AG04450 (cell line): Measurements from ENCODE around the gene HAL. TPM values are rescaled to one million over a fixed set of nuclear protein-coding genes. Genes with fewer than 3 reads are reported as not detected.

Experiments
- CTCF ChIA-PET: fragments of 300-600, 350-600 bp; formaldehyde crosslinking; extraction: SDS; loops from one replicate; lab custom pipeline; 2022; ENCODE audit warnings: antibody characterized with exemption, inconsistent platforms; lab: Charles Lee
- POLR2A ChIA-PET: fragments of 350-600 bp; formaldehyde crosslinking; extraction: SDS; loops from one replicate; lab custom pipeline; 2021; ENCODE audit warnings: antibody characterized with exemption, inconsistent platforms; lab: Yijun Ruan, JAX
- DNase-seq: peaks from one replicate; pipeline ENCODE4 v3.0.0-alpha.2; 2011; ENCODE audit warnings: low read depth, low spot score
- H3K27ac ChIP-seq: one replicate; pipeline ENCODE4 v1.5.1; 2012; ENCODE audit warnings: low read depth, low read length, control low read depth
- H3K27me3 ChIP-seq: one replicate; pipeline ENCODE4 v1.6.0; 2012; ENCODE audit warnings: low read length; ENCODE audit not compliant: control insufficient read depth, insufficient read depth
- H3K4me3 ChIP-seq: 2 replicates; pipeline ENCODE4 v1.5.1; 2011; ENCODE audit warnings: mild to moderate bottlenecking, low read depth, low read length, control low read depth
- H3K9me3 ChIP-seq: 2 replicates; pipeline ENCODE4 v1.5.1; 2012; ENCODE audit warnings: low read length; ENCODE audit not compliant: control insufficient read depth, insufficient read depth
- CTCF ChIP-seq: IDR thresholded peaks from 2 replicates; pipeline ENCODE4 v1.5.1; 2011; ENCODE audit warnings: low read depth, low read length, control low read depth, inconsistent platforms
- polyA plus RNA-seq: library from polyadenylated mRNA; depleted of rRNA; stranded (reverse); fragments of >200 nt; gene quantifications from 2 replicates; pipeline ENCODE4 v1.2.3, GENCODE V29; 2011

The HAL gene
- polyA plus RNA-seq, 1 experiment: 0.02 TPM

- Histone ChIP-seq H3K9me3 (peaks cover 4% of the 10 kb centered on the region; the same call in 1 of the 2 replicates), H3K27me3 (peaks cover 18% of the 10 kb centered on the region), H3K27ac (no peak overlapping the region), H3K4me3 (no peak overlapping the region)
- ChIA-PET CTCF (no interaction called here), POLR2A (no interaction called here)
- DNase-seq: no peak
- TF ChIP-seq CTCF: no peak
Observed at GRCh38 chr12:95994476-95994875, 1.7 kb downstream of the HAL start.

- Histone ChIP-seq H3K4me3 (no peak overlapping the region), H3K27me3 (peaks cover 18% of the 10 kb centered on the region), H3K27ac (no peak overlapping the region), H3K9me3 (peaks cover 4% of the 10 kb centered on the region; the same call in 1 of the 2 replicates)
- ChIA-PET CTCF (no interaction called here), POLR2A (no interaction called here)
- no peak for TF ChIP-seq CTCF
- DNase-seq: no peak
Observed at GRCh38 chr12:95993907-95994306, 2.2 kb downstream of the HAL start.

- TF ChIP-seq CTCF: no peak
- Histone ChIP-seq H3K27ac (no peak overlapping the region), H3K27me3 (peaks cover 33% of the 10 kb centered on the region), H3K4me3 (no peak overlapping the region), H3K9me3 (no peaks in the 10 kb centered on the region)
- ChIA-PET POLR2A (no interaction called here), CTCF (interaction anchor here (0.8 to 2.9 kb wide), 2 partner anchors 8 to 17 kb away, joined by 3 to 15 read pairs; no protein-coding TSS in a partner anchor)
- no peak for DNase-seq
Observed at GRCh38 chr12:95990136-95990535, 6.0 kb downstream of the HAL start.

GRCh38 chr12:95989504-95990123, 6.5 kb downstream of the HAL start:
- no peak overlapping the region for H3K27ac ChIP-seq
- DNase-seq: no peak
- H3K27me3 ChIP-seq: peaks cover 33% of the 10 kb centered on the region
- TF ChIP-seq CTCF: no peak
- no peak overlapping the region for H3K4me3 ChIP-seq
- no peaks in the 10 kb centered on the region for H3K9me3 ChIP-seq
- POLR2A ChIA-PET: no interaction called here
- CTCF ChIA-PET: interaction anchor here (0.8 to 2.9 kb wide), 2 partner anchors 9 to 17 kb away, joined by 3 to 15 read pairs; no protein-coding TSS in a partner anchor

- H3K4me3 ChIP-seq: no peak overlapping the region
- no peak overlapping the region for H3K27ac ChIP-seq
- DNase-seq: no peak
- ChIA-PET POLR2A (no interaction called here), CTCF (interaction anchor here (0.6 to 2.9 kb wide), 2 partner anchors 10 to 528 kb away, joined by 3 to 15 read pairs; no protein-coding TSS in a partner anchor)
- H3K9me3 ChIP-seq: no peaks in the 10 kb centered on the region
- H3K27me3 ChIP-seq: peaks cover 31% of the 10 kb centered on the region
- TF ChIP-seq CTCF: no peak
Observed at GRCh38 chr12:95988506-95989275, 7.5 kb downstream of the HAL start.
